Measurements from ENCODE around the gene MUS81. TPM values are rescaled to one million over a fixed set of nuclear protein-coding genes. Genes with fewer than 3 reads are reported as not detected.
"Not testable (repeated sequence)": the region's sequence is repeated elsewhere in the genome, so short reads cannot be mapped to it uniquely, and the experiment has no call there.

The MUS81 gene
- total RNA-seq, 4 donors from 2014 or later = 58.3 to 191 (median 81.2) TPM

DNA sequence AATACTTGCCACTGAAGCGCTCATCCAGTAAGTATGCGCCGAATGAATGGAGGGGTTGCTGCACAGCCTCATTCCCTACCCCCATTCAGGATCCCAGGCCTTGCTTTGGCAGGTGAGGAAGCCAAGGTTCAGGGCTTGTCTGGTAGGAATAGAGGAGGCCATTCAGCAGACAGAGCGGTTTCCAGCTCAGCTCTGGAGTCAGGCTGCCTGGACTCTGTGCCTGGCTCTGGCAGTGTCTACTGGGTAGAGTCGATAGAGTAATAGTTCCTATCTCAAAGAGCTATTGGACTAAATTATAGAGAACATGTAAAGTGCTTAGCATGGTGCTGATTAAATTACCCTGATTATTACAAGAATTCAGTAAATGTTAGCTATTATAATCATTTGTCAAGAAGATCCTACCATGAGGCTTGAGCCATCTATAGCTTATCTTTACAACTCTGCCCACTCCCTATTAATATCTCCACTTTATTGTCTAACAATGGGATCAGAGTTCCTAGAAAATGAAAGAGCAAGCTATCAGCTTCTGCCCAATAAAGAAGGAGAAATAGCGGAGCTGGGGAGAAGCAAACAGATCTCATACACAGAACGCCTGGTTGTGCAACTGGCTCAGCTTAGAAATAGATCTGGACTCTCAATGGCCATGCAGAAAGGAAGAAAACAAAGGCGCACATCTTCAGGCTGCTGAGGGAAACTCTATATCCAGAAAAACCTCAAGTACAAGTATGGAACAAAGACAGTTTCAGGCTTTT lies 33.1 kb upstream of the MUS81 start:
- no peak for DNase-seq
- Histone ChIP-seq H3K4me3 (no peak overlapping the region), H3K27me3 (no peaks in the 10 kb centered on the region), H3K27ac (no peak overlapping the region), H3K36me3 (no peaks in the 10 kb centered on the region), H3K4me1 (peaks cover 0 to 27% (median 13%) of the 10 kb centered on the region in 4 donors), H3K9me3 (no peaks in the 10 kb centered on the region)
- 50 to 64% methylated on average over 5 to 8 of the region's 8 CpGs for WGBS, 2 donors (ENCODE audit: low coverage in 1 of 2)
- intact Hi-C loops (cut with DNase I; ENCODE audit: low total_unique reads) (no loop called here), in situ Hi-C loops (cut with MboI; ENCODE audit: low pct_ligation_motif_present in 1 of 4, low pct_unique_long_range_greater_than_20kb in 1 of 4, low sequenced_read_pairs in 3 of 4) (loop anchor here in 1 of 4 donors (10.0 kb wide), 1 partner anchor 112 kb away; the partner anchor contains the start of gene KAT5)
- TF ChIP-seq POLR2A (IDR thresholded peaks at IDR 0.05) (no peak), EP300 (IDR thresholded peaks at IDR 0.05; ENCODE audit: low read depth) (no peak), POLR2AphosphoS5 (IDR thresholded peaks at IDR 0.05) (no peak)
- TF ChIP-seq, protein P1, sequence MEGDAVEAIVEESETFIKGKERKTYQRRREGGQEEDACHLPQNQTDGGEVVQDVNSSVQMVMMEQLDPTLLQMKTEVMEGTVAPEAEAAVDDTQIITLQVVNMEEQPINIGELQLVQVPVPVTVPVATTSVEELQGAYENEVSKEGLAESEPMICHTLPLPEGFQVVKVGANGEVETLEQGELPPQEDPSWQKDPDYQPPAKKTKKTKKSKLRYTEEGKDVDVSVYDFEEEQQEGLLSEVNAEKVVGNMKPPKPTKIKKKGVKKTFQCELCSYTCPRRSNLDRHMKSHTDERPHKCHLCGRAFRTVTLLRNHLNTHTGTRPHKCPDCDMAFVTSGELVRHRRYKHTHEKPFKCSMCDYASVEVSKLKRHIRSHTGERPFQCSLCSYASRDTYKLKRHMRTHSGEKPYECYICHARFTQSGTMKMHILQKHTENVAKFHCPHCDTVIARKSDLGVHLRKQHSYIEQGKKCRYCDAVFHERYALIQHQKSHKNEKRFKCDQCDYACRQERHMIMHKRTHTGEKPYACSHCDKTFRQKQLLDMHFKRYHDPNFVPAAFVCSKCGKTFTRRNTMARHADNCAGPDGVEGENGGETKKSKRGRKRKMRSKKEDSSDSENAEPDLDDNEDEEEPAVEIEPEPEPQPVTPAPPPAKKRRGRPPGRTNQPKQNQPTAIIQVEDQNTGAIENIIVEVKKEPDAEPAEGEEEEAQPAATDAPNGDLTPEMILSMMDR (IDR thresholded peaks at IDR 0.05) = no peak

DNA sequence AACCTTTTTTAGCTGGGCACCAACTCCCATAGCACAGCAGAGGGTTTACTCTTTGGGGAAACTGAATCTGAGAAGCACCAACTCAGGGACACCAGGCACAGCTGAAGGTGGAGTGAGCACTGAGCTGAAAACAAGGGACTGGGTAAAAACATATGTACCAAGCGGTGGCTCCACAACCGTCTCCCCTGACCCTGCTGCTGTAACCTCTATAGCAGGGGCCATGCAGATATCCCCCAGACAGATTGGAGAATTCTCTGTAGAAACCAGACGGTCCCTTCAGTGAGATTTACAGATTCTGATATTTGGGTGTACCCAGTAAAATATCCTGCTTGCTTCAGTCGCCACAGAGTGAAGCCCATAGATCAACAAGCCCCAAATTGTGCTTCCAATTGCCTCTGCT lies 30.8 kb upstream of the MUS81 start:
- WGBS, 2 donors (ENCODE audit: low coverage in 1 of 2) = 40 to 77% methylated on average over 1 to 4 of the region's 4 CpGs
- Histone ChIP-seq H3K27me3 (no peaks in the 10 kb centered on the region), H3K27ac (no peak overlapping the region), H3K9me3 (no peaks in the 10 kb centered on the region), H3K36me3 (no peaks in the 10 kb centered on the region), H3K4me1 (peaks cover 5 to 25% (median 14%) of the 10 kb centered on the region in 4 donors), H3K4me3 (no peak overlapping the region)
- intact Hi-C loops (cut with DNase I; ENCODE audit: low total_unique reads) (no loop called here), in situ Hi-C loops (cut with MboI; ENCODE audit: low pct_ligation_motif_present in 1 of 4, low pct_unique_long_range_greater_than_20kb in 1 of 4, low sequenced_read_pairs in 3 of 4) (loop anchor here in 1 of 4 donors (10.0 kb wide), 1 partner anchor 115 kb away; the partner anchor contains the start of gene KAT5)
- TF ChIP-seq POLR2AphosphoS5 (IDR thresholded peaks at IDR 0.05) (no peak), POLR2A (IDR thresholded peaks at IDR 0.05) (no peak), EP300 (IDR thresholded peaks at IDR 0.05; ENCODE audit: low read depth) (no peak)
- TF ChIP-seq, protein P1 (IDR thresholded peaks at IDR 0.05) = no peak
- no peak for DNase-seq

GRCh38 chr11:65832231-65832630 lies 28.0 kb upstream of the MUS81 start:
- intact Hi-C loops (cut with DNase I; ENCODE audit: low total_unique reads); H3K27me3 ChIP-seq; in situ Hi-C loops (cut with MboI; ENCODE audit: low pct_ligation_motif_present in 1 of 4, low pct_unique_long_range_greater_than_20kb in 1 of 4, low sequenced_read_pairs in 3 of 4); H3K9me3 ChIP-seq; H3K36me3 ChIP-seq; H3K4me3 ChIP-seq; DNase-seq; H3K27ac ChIP-seq: not testable (repeated sequence)
- H3K4me1 ChIP-seq = peaks cover 6 to 28% (median 15%) of the 10 kb centered on the region in 4 donors

DNA sequence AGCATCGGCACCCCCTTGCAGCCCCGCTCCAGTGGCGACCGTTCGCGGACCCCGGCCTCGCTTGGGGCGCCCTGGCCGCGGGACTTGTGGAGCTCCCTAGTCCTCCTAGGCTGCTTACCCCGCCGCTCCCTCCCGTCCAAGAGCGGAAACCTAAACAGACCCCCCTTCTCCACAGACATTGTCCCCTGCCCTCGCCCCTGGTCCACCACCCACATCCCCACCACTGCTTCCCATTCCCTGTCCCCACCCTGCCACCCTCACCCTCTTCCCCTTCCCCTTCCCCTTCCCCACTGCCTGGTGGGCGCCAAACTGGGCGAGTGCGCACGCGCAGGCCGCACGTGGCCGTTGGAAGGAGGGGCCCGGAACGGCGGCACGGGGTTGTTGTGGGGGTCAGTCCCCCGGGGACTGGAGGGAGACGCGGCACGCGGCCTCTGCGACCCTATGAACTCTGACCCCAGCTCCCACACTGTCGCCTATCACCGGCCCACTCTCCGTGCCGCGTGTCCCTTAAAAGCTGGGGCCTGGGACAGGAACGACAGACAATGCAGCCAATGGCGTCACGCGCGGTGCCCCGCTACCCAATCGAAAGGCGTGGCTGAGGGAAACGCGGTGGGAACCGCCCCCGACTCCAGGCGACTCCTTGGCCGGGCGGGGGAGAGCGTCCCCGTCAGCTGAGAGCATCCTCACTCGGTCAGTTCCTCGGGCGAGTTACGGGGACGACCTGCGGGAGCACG lies 26.8 kb upstream of the MUS81 start, which contains the start of gene SNX32:
SNX32 (plus strand) TSS at position 667 of the 734 bp plus-strand sequence. CDS start 103 bp downstream, outside the sequence.
- in situ Hi-C loops (cut with MboI; ENCODE audit: low pct_ligation_motif_present in 1 of 4, low pct_unique_long_range_greater_than_20kb in 1 of 4, low sequenced_read_pairs in 3 of 4) (no loop called here), intact Hi-C loops (cut with DNase I; ENCODE audit: low total_unique reads) (no loop called here)
- Histone ChIP-seq H3K4me3 (peak within 1 kb of the TSS; percentile 36 to 61 (median 48)), H3K4me1 (peaks cover 6 to 16% (median 11%) of the 10 kb centered on the region in 4 donors), H3K27ac (peak within 1 kb of the TSS; percentile 36 to 66 (median 44)), H3K36me3 (no peaks in the 10 kb centered on the region), H3K27me3 (no peaks in the 10 kb centered on the region), H3K9me3 (no peaks in the 10 kb centered on the region)
- WGBS, 2 donors (ENCODE audit: low coverage in 1 of 2) = 0 to 6% methylated on average over 5 to 60 of the region's 63 CpGs
- TF ChIP-seq, protein P1 (IDR thresholded peaks at IDR 0.05) = no peak
- TF ChIP-seq EP300 (IDR thresholded peaks at IDR 0.05; ENCODE audit: low read depth) (no peak), POLR2AphosphoS5 (IDR thresholded peaks at IDR 0.05) (no peak), POLR2A (IDR thresholded peaks at IDR 0.05) (no peak)
- DNase-seq = peak; percentile 97

Measured in transverse colon (tissue), 4 donors.